ENCODE results near the gene PDP2.

Gene PDP2

GRCh38 chr16:66939366-66939765, 59.1 kb downstream of the PDP2 start:
- DNase-seq, result no peak

- no peak for DNase-seq
Measured at GRCh38 chr16:66940236-66940635, 59.9 kb downstream of the PDP2 start.
